Measurements from ENCODE around the gene RPS6KA1. TPM values are rescaled to one million over a fixed set of nuclear protein-coding genes. Genes with fewer than 3 reads are reported as not detected.

The RPS6KA1 gene
- total and polyA plus RNA-seq, 2 of the 8 experiments (the other 6 are each of a cell fraction or from before 2014, with no cell fraction given), result 44.3 to 55.0 TPM

- TF ChIP-seq TAF7 (optimal IDR thresholded peaks at IDR 0.05; ENCODE audit: borderline replicate concordance, low read depth, low read length) (no peak), GTF2F1 (IDR thresholded peaks at IDR 0.05; ENCODE audit: borderline replicate concordance, low read depth, low read length) (no peak), CREB1 (IDR thresholded peaks at IDR 0.05) (no peak), BCL11A (IDR thresholded peaks at IDR 0.05; ENCODE audit: low read depth in 2 of 2, low read length in 2 of 2) (no peak), TAF1 (IDR thresholded peaks at IDR 0.05; ENCODE audit: low read depth, low read length) (no peak), TEAD4 (IDR thresholded peaks at IDR 0.05; ENCODE audit: low read depth, low read length) (no peak), SRF (IDR thresholded peaks at IDR 0.05; ENCODE audit: low read depth, low read length) (no peak), BACH1 (IDR thresholded peaks at IDR 0.05; ENCODE audit: low read length) (no peak), KDM5A (IDR thresholded peaks at IDR 0.05; ENCODE audit: low read length) (no peak)
These were observed 13.3 kb downstream of the RPS6KA1 start (continued) for GRCh38 chr1:26542771-26543451.

Measured in H1 (cell line).